ENCODE data around the gene RXRB. TPM values are rescaled to one million over a fixed set of nuclear protein-coding genes. Genes with fewer than 3 reads are reported as not detected.

RXRB gene
- total and polyA plus RNA-seq, 2 of the 8 experiments (the other 6 are each of a cell fraction or from before 2014, with no cell fraction given): 13.0 to 18.1 TPM

- Histone ChIP-seq H3K56ac (replicated peaks; ENCODE audit: insufficient read length, low read depth, low read length) (no peak overlapping the region), H3K9me3 (ENCODE audit: insufficient read depth in 2 of 2, low read depth in 1 of 2, low read length in 1 of 2) (no peaks in the 10 kb centered on the region), H3K79me1 (ENCODE audit: low read depth, low read length) (no peaks in the 10 kb centered on the region), H4K20me1 (replicated peaks in 1 of 2; ENCODE audit: control insufficient read depth in 1 of 2, insufficient read depth in 2 of 2, low read length in 2 of 2) (peaks cover 0 to 3% of the 10 kb centered on the region in 2 experiments), H3K4ac (replicated peaks; ENCODE audit: insufficient read length, low read depth, low read length) (no peak overlapping the region), H4K5ac (ENCODE audit: insufficient read length, low read depth, low read length) (no peak overlapping the region), H3K14ac (ENCODE audit: insufficient read length) (no peak overlapping the region), H3K23me2 (ENCODE audit: low read depth, low read length) (no peaks in the 10 kb centered on the region), H2AK5ac (ENCODE audit: low read depth, low read length) (no peak overlapping the region), H2BK15ac (ENCODE audit: low read length) (no peak overlapping the region), H3K4me3 (ENCODE audit: extremely low read depth in 1 of 4, insufficient read depth in 2 of 4, low read depth in 3 of 4, low read length in 4 of 4) (no peak overlapping the region), H2AFZ (ENCODE audit: low read length) (no peak overlapping the region), H3K18ac (ENCODE audit: extremely low read depth, low read length) (no peak overlapping the region), H3K23ac (ENCODE audit: insufficient read length) (no peak overlapping the region), H3K27ac (ENCODE audit: low read depth, low read length) (no peak overlapping the region), H3K4me2 (ENCODE audit: insufficient read depth in 1 of 2, low read depth in 2 of 2, low read length in 2 of 2) (no peak overlapping the region), H2BK120ac (replicated peaks; ENCODE audit: low read depth, low read length) (no peak overlapping the region), H3K79me2 (ENCODE audit: control insufficient read depth in 1 of 2, insufficient read depth in 2 of 2, low read length in 2 of 2) (no peaks in the 10 kb centered on the region), H2BK5ac (ENCODE audit: low read depth, low read length) (no peak overlapping the region), H3K9ac (replicated peaks in 1 of 4; ENCODE audit: extremely low read depth in 1 of 4, low read depth in 3 of 4, low read length in 3 of 4) (no peak overlapping the region), H3K27me3 (replicated peaks in 1 of 4; ENCODE audit: control insufficient read depth in 3 of 4, extremely low read depth in 1 of 4, insufficient read depth in 3 of 4, low read length in 3 of 4) (no peaks in the 10 kb centered on the region), H3K36me3 (ENCODE audit: control insufficient read depth in 2 of 4, insufficient read depth in 4 of 4, low read length in 3 of 4) (no peaks in the 10 kb centered on the region), H2BK20ac (ENCODE audit: low read length) (no peak overlapping the region), H4K91ac (replicated peaks; ENCODE audit: insufficient read length, low read length) (no peak overlapping the region), H4K8ac (ENCODE audit: extremely low read depth, insufficient read depth, low read length) (no peak overlapping the region), H3K4me1 (replicated peaks in 1 of 4; ENCODE audit: control insufficient read depth in 3 of 4, insufficient read depth in 4 of 4, low read length in 3 of 4) (no peaks in the 10 kb centered on the region; a peak in 2 of 7 replicates), H2BK12ac (ENCODE audit: low read depth, low read length) (no peak overlapping the region)
- FAIRE-seq (no peak), DNase-seq (ENCODE audit: low read depth in 1 of 2, low spot score in 2 of 2) (no peak)
- ChIA-PET POLR2A (ENCODE audit: partially characterized antibody) (interaction anchor here (0.7 to 1.7 kb wide), 4 partner anchors 54 to 197 kb away, joined by 3 to 4 read pairs (median 3); no protein-coding TSS in a partner anchor), CTCF (ENCODE audit: partially characterized antibody) (interaction anchor here (1.3 to 5.5 kb wide), 7 partner anchors 10 to 171 kb away, joined by 3 to 74 read pairs (median 34); no protein-coding TSS in a partner anchor)
- 91% methylated on average over 10 of the region's 11 CpGs; no CpG with 5 or more reads in 1 of the 2 experiments for WGBS, 2 experiments (ENCODE audit: extremely low coverage in 1 of 2, insufficient coverage in 1 of 2, insufficient read length in 1 of 2, insufficient replicate concordance in 2 of 2, low coverage in 1 of 2, low lambda C conversion rate in 2 of 2, missing lambda C conversion rate in 1 of 2)
- TF ChIP-seq NANOG (IDR thresholded peaks at IDR 0.05; ENCODE audit: insufficient read depth, low read depth, low read length, poor library complexity, severe bottlenecking) (no peak), SIN3A (conservative IDR thresholded peaks at IDR 0.05 in 1 of 2, IDR thresholded peaks at IDR 0.05 in 1 of 2; ENCODE audit: low read depth in 1 of 2, low read length in 2 of 2) (no peak), CTBP2 (IDR thresholded peaks at IDR 0.05; ENCODE audit: borderline replicate concordance, insufficient read depth, insufficient read length, low read length) (no peak), SAP30 (IDR thresholded peaks at IDR 0.05; ENCODE audit: insufficient read depth, insufficient replicate concordance, low read length) (no peak), RXRA (IDR thresholded peaks at IDR 0.05; ENCODE audit: insufficient read depth, low read depth, low read length) (no peak), RNF2 (IDR thresholded peaks at IDR 0.05; ENCODE audit: borderline replicate concordance, low read depth, low read length, missing control alignments, poor library complexity, severe bottlenecking) (no peak), CREB1 (IDR thresholded peaks at IDR 0.05) (no peak), POU5F1 (IDR thresholded peaks at IDR 0.05; ENCODE audit: low read depth, low read length) (no peak), TAF1 (IDR thresholded peaks at IDR 0.05; ENCODE audit: low read depth, low read length) (no peak), SUZ12 (IDR thresholded peaks at IDR 0.05; ENCODE audit: low read length) (no peak)
Measured at GRCh38 chr6:33171016-33171879, 29.2 kb downstream of the RXRB start.

All from H1 (cell line).